HG03280 (cell line): ENCODE data around the gene SPATA1.
A peak's percentile ranks its signal among the peaks of the same experiment; 100 is the strongest.

Source experiments
- ATAC-seq: cut with Tn5 transposase; IDR thresholded peaks from one replicate; pipeline ENCODE4 v1.9.1; 2021; ENCODE audit warnings: mild to moderate bottlenecking, moderate library complexity; ENCODE audit not compliant: unreplicated experiment

The SPATA1 gene, protein sequence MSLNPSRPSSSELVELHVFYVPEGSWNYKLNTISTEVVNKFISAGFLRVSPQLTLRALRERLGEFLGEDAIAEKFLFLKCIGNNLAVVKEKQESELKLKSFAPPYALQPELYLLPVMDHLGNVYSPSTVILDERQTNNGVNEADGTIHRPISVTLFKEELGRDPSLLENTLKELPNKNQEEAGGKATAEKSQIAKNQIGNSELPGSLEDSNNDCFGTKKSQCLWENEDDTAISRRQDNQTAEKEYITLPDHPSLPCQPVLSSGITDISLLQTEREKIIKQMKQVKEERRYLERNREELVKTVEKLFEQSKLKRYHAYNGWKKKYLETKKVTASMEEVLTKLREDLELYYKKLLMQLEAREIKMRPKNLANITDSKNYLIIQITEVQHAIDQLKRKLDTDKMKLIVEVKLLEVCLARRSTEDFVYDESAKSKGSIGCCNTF

DNA sequence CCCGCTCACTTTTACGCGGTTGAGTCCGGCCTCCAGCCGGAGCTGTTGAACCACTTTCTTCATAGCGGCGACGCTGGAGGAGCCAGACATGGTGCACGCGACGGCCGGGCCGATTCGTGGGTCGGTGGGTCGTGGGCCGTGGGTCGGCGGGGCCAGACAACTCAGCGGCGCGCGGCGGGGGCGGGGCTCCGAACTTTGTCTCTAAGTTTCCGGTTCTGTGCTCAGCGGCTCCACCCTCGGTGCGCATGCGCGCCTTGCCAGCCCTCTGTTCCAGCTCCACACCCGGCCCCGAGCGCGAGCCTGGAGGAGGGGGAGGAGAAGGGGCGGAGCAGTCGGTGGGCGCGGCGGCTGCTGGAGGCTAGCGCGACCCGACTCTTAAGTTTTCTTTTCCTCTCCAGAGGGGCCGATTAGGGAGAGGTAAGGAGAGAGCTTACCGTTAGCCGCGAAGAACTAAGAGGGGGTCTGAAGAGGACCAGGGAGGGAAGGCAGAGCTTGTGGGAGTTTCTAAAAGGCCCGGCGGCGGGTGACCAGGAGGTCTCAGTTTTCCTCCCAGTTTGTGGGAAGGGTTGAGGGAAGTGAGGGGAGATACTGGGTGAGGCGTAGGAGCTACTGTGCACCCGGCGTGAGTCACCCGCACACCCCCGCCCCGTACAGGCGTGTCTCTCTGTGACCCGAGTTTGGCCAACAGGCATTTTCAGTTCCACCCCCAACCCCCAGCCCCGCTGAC is at the start of gene SPATA1, which contains the start of gene GNG5:
Gene SPATA1, plus strand, starts transcription at position 385 of the 727 bp plus-strand sequence. CDS start 9,974 bp downstream, outside the sequence.
Gene GNG5, minus strand, starts transcription at position 580 of the 727 bp plus-strand sequence. Its CDS starts 490 bp downstream, at position 90.
- peak; percentile 85 for ATAC-seq

DNA sequence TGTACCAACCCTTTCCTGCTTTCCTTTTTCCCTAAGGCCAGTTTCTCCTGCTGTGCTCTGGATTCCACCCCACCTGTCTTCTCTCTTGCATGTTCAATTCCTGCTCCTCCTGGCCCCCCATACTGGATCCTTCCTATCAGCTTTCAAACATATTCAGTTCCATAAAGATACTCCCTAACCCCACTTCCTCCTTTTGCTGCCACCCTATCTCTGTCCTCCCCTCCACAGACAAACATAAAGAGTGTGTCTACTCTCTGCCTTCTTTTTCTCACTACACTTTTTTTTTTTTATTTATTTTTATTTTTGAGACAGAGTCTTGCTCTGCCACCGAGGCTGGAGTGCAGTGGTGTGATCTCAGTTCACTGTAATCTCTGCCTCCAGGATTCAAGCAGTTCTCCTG is 44.1 kb upstream of the SPATA1 start:
- ATAC-seq, result no peak

DNA sequence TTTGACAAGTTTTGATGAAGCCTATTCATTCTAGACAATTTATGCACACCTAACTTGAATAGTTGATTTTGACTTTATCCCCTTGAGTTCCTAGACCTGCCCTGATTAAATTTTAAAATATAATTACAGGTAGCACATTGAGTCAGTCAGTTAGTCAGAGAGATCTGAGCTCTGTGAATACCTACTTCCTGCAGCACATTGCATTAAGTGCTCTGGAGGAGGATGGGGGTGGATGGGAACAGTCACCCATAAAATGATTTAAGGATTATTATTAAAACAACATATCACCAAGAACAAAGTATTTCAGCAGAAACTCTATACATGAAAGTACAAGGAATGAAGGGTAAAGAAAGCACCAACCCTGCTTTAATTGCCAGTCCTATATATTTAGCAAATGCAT is 38.9 kb upstream of the SPATA1 start:
- ATAC-seq, result no peak

DNA sequence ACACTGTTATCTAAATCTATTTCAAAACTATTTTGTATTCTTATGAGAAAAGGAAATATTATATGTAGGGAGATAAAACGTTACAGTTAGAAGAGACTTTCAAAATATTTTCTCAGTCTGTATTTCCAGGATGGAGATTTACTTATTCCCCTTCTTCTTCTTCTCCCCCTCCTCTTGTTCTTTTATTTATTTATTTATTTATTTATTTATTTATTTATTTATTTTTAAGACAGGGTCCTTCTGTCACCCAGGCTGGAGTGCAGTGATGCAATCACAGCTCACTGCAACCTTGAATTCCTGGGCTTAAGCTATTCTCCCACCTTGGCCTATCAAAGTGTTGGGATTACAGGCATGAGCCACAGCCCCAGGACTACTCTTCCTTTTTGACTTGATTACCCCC is 30.0 kb upstream of the SPATA1 start:
- no peak for ATAC-seq

DNA sequence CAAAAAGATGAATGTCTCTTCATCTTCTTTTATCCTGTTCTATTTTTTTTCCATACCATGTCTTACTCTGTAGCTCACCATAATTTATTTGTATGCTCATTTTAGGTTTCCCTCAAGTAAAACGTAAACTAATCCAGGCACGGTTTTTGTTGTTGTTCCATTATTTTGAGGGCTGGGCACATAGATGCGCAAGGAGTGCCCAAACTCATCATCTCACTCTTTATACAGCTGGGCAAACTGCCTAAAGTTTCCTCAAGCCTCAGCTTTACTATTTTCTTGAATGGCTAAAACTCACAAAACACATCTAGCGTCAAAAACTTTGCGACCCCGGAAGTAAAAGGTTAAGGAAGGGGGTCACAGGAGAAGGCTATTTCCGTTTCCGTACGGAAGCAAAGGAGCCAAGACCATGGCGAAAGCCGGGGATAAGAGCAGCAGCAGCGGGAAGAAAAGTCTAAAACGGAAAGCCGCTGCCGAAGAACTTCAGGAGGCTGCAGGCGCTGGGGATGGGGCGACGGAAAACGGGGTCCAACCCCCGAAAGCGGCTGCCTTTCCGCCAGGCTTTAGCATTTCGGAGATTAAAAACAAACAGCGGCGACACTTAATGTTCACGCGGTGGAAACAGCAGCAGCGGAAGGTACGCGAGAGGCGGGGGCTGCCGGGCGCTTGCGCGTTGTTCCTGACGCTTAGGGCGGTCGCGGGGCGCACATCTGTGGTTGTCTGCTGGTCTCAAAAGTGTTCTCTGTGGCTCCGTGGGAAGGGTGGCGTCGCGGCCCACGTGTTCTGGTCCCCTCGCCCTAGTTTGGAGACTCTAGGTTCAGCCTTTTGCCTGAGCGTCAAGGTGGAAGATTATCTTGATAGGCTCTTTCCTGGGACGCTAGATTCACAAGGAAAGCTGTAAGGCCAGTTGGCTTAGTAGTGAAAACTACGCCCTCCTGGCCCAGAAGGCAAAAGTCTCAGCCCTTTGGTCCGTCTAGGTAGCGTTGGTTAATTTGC is 27.0 kb upstream of the SPATA1 start, which contains the start of gene RPF1:
Gene RPF1, plus strand, starts transcription at position 391 of the 993 bp plus-strand sequence. Its CDS starts 16 bp downstream, at position 407.
- peak; percentile 95 for ATAC-seq

DNA sequence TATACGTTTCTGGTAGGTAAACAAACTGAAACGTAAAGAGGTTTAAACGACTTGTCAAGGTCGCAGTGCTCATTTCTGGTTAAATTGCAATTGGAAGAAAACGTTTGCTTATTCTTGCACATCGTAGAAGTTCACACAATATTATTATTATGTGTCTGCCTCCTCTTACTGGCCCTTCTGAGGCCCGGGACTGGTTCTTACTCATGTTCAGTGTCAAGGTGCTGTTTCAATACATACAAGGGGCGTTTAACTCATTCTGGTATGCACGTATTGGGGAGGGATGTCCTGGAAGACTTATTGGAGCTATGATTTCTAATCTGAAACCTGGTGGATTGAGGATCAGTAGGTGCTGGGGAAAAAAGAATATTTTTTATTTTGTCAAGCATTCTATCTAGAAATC is 26.2 kb upstream of the SPATA1 start:
- ATAC-seq, result no peak

DNA sequence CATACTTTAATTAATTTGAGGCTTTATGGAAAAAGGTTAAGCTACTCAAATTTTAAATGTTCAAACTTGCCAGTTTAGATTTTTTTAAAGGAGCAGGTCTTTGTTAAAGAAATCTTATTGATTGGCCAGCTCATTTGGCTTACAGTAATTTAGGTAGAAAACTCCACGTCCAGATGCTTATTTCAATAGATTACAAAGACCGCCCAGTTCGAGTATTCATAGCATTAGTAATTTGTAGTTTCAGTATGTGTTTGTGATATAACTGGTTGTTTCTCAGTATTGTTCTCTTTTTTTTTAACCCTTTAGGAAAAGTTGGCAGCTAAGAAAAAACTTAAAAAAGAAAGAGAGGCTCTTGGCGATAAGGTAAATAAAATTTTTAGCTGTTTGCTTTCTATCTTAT is 25.5 kb upstream of the SPATA1 start:
- ATAC-seq, result no peak

DNA sequence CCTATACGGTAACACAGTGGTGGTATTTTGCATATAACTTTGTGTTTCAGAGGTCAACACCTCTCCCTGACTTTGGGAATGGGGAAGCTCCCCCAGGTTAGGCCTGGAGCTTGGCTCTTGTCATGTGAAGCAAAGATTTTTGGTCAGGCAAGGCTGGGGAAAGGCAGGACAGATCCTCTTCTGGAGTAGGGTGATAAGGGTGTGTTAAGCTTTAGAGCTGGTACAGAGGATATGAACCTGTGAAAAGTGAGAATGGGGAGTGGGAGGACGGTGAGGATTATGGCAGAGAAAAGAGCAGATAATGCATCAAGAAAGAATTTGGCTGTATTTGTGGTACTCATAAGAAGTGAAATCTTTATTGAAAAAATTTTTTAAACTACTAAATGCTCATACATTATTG is 24.9 kb upstream of the SPATA1 start:
- ATAC-seq, result no peak

DNA sequence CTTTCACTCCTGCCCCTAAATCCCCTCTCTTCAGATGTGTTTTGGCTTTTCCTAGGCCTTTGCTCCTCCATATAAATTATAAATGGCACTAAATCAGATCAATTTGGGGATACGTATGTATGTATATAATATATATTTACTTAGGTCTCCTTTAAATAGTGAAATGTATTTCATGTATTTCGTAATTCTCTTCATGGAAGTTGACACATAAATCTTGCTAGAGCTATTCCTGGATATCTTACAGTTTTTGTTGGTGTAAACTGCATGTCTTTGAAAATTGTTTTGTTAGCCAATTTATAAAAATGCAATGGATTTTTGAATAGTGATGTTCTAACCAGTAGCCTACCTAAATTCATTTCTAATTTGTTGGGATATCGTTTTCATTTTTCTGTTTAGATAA is 18.1 kb upstream of the SPATA1 start:
- ATAC-seq, result no peak

DNA sequence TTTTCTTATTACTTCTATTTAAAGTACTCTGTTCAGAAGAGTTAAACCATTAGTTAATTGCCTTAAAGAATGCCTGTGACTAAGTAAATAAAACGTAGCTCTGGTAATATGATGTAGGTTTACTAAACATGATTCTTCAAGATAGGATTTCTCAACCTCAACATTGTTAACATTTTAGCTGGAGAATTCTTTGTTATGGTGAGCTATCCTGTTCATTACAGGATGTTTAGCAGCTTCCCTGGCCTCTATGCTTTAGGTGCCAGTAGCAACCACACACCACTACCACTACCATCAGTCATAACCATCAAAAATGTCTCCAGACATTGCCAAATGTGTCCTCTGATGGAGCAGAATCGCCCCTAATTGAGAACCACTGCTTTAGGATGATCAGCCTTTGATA is 16.4 kb upstream of the SPATA1 start:
- ATAC-seq, result no peak

DNA sequence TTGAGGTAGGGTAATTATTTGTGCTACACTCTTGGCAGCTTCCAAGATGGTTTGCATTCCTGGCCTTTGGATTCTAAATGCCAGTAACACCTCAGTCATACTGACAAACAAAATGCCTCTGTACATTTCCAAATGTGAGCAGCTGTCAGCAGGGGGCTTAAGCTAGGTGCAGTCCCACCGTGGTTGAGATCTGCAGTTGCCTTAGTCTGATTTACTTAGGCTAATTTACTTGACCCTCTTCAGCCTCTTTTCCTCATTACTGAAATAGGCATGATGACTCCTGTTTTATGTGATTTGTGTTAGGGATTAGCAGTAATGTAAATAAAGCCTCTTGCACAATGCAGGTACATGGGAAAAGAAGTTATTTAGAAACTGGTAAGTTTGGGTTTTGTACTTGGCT is 13.5 kb upstream of the SPATA1 start:
- no peak for ATAC-seq

DNA sequence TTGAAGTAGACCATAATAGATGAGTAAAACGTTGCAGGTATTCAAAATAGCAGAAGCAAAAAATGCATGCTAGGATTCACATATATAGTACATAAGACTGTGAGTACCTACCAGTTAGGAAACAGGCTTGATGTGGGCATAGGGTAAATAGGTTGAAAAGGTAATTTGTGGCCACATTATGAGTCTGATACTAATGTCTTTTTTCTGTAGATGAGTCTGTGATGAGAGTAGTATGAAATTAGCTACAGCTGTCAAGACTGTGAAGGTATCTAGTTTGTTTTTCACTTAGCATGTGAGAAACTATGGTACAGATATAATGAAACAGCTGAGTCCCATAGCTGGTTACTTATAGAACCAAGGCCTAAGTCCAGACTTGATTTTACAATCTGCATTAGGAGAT is 12.4 kb upstream of the SPATA1 start:
- no peak for ATAC-seq

DNA sequence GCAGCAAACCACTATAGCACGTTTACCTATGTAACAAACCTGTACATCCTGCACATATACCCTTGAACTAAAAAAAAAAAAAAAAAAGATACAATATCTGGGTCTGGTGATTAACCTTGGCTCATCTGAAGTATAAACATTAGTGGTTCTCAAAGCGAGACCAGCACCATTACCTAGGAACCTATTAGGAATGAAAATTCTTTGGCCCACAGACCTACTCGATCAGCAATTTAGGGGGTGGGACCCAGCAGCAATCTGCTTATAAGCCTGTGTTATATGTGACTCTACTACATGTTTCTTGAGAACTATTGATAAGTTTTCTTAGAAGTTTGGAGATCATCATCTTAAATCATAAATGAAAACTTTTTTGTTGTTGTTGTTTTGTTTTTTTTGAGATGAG is 9.7 kb upstream of the SPATA1 start:
- no peak for ATAC-seq

DNA sequence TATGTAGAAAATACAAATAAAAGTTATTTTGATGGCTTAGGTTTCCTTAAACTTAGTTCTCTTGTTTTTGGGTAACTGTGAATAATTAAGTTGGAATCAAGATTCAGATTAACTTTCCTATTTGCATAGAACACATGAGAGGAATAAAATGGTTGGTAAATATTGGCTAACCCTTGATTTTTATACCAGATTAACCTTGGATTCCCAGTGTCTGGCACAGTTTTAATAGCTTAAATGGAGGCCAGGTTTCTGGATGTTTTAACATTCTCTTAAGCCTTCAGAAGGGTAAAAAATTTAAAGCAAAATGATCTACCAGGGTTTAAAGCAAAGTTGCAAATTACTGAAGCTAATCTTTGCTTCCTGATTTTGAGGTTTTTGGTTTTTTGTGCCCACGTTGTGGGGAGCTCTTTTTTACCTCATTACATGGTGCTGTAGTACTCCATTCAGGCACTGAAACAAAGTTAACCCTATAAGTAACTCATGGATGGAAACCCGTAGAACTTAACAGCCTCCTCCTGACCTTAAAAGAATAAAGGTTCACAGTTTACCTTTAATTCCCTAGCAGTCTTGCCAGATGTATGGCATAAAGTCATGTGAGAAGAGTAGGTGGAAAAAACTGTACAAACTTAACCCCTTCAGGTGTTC is 8.4 kb upstream of the SPATA1 start:
- no peak for ATAC-seq

DNA sequence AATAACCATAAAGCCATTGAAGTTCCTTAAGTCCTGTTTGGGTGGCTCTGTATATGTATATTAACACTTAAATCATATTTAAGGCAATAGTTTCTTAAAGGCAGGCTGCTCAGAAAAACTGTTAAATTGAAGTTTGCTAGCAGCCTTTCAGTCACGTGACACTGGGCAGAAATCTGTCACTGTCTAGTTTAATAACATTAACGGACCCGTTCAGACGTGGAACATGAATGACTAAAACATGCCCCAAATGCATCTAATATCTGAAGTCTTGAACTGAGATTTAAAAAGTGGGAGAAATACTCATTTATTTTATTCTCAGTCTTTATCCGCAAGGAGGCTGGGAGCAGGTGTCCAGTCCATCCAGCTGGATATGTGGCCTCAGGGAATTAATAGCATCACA is 3.3 kb upstream of the SPATA1 start:
- no peak for ATAC-seq

DNA sequence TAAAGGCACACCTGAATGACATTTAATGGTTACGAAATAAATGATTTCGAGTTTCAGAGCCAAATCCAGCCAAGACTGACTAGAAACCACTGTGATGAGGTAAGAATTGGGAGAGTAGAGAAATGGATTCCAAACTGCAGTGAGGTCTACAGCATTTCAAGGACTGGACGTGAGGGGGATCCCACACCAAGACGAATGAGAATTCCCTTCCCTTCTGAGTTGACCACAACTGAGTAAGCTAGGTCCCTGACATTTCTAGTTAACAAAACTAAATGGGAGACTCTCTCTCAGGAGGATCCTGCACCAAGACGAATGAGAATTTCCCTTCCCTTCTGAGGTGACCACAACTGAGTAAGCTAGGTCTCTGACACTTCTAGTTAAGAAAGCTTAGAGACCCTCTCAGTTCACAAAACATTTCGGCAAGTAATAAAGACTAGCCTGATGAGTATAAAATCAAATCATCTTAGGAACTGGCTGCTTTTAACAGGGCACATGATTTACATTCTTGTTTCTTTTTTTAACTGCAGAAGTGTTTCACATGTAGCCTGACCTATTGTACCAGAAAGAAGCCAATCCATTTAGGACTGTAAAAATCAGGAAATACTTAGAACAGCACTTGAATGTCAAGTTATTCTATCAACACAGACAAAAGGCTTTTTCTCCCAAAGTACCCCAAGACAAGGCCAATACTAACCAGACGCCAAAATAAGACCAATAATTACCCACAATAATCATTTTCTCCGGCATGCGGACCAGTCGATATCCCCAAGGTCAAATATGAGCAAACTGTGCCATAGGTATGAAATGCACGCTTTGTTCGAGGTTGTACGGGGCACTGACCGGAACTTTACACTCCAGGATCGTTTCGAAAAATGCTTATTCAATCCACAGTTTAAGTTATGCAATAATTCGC is 1.4 kb upstream of the SPATA1 start:
- no peak for ATAC-seq

DNA sequence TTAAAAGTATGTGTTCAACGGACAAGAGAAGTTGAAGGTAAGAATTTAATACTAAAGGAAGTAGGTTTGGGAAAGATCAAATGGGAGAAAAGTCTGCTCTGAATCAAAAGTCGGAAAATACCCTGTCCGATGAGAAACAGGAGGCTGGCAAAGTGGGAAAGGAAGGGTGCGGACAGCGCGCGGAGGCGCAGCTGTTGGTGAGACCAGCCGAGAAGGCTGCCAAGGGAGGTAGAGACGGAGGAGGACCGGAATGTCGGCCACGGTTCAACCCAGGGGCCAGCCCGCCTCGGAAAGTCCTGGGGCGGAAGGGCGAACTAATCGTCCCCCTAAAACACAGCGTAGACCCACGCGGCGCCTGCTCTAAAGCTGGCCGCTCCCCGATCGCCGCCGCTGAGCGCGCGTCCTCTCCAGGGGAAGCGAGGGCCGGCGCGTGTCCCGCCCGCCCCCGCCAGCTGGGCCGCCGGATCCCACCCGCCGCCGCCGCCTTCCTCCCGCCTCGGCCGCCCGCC is 639 bp upstream of the SPATA1 start:
- peak; percentile 33 for ATAC-seq

DNA sequence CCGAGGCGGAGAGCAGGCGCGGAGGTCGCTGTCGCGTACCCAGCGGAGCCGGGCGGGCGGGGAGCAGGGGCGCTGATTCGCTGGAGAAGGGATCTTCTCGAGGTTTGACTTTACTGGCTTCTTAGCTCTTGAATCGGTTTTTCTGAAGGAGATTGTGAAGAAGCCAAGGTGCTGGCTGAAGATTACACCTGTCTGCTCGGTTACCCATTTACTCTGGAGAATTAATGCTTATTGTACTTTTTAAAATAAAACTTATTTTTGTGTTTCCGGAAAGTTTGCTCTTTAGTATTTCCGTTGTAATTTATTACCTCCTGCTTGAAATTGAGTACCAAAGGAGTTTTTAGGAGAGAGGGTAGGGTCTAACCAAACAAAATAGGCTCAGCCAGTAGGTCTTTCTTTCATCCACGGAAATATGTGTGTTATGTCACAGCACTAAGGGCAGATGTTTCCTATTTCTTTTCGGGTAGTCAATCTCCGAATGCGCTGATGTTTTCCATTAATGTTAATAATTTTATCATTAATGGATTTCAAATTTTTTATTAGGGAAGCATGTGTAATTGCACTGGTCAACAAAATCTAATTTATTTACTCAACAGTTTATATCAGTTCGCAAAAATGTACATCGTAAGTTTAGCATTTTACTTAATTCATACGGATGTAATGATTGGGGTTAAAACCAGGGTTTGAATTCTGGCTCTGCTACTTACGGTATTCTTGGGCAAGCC is 705 bp downstream of the SPATA1 start:
- ATAC-seq, result no peak
